NCI-H526 treated with DMSO at 0.1 percent for 48 hours (cell line): ENCODE data around the gene ADIPOR2.
A peak's percentile ranks its signal among the peaks of the same experiment; 100 is the strongest.

ENCODE experiments used
- DNase-seq: peaks from one replicate; lab custom pipeline; 2025; lab: John Stamatoyannopoulos, UW

ADIPOR2 gene

GRCh38 chr12:1776170-1776921 is 85.5 kb downstream of the ADIPOR2 start:
- DNase-seq: no peak

DNA sequence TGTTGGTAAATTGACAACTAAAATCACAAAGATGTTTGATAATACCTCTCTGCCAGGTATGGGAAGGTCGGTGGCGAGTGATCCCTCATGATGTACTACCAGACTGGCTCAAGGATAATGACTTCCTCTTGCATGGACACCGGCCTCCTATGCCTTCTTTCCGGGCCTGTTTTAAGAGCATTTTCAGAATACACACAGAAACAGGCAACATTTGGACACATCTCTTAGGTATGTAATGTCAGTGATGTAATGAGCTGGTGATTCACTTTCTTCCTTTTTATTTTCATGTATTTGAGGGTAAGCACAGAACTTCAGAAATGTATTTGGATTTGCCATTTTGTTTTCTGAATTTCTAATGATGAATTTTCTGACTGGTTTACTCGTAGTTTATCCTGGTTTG is 86.9 kb downstream of the ADIPOR2 start:
- DNase-seq: no peak

DNA sequence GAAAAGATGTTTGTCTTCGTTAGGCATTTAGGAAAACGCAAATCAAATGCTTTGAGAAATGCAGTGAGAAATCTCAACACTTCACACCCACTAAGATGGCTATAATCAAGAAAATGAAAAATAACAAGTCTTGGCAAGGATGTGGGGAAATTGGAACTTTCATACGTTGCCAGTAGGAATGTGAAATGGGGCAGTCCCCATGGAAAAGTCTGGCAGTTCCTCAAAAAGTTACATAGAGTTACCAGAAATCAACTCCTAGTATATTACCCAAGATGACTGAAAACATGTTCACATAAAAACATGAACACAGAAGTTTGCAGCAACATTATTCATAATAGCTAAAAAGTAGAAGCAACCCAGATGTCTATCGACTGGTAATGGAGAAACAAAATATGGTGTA is 88.0 kb downstream of the ADIPOR2 start:
- DNase-seq: no peak

GRCh38 chr12:1779783-1780182 is 88.9 kb downstream of the ADIPOR2 start:
- DNase-seq: no peak

GRCh38 chr12:1781772-1782171 is 90.9 kb downstream of the ADIPOR2 start:
- no peak for DNase-seq

- no peak for DNase-seq
Observed at GRCh38 chr12:1782215-1782614, 91.3 kb downstream of the ADIPOR2 start.

GRCh38 chr12:1787714-1788113 is 96.8 kb downstream of the ADIPOR2 start:
- DNase-seq: no peak

GRCh38 chr12:1790444-1790843 is 99.6 kb downstream of the ADIPOR2 start:
- no peak for DNase-seq

DNA sequence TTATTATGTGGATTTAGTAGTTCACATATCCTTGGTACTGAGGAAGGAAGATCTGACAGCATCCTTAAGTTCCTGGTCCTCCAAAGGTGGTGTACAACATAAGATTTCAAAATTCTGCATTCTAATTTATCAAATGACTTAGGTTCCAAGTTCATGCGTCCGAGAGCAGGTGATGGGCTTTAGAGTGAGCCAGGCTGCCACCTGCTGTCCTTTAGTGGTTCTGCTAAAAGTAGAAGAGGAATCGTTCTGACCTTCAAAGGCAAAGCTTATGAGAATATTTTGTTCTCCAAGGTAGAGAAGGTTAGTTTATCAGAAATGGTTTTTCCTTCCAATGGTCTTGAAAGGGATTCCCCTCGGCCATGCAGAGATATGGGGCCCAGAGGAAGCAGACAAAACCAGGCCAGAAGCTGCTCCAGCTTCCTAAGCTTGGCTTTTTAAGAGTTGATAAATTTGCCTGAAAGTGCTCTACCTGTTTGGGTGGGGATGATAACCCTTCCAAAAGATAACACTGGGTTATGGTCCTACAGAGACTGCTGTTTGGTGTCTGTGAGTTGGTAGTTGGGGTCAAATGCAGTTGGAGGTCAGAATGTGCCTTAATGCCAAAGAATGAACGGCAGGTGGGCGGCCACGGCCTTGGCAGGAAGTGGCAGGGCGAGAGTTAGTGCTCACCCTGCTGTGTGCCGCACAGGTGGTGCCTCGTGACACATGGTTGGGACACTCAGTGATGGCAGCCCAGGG is 100.4 kb downstream of the ADIPOR2 start:
- DNase-seq: peak; percentile 9

GRCh38 chr12:1792406-1792805 is 101.5 kb downstream of the ADIPOR2 start:
- no peak for DNase-seq

- no peak for DNase-seq
Observed at GRCh38 chr12:1793426-1794210, 102.7 kb downstream of the ADIPOR2 start.

GRCh38 chr12:1794440-1795090 is 103.7 kb downstream of the ADIPOR2 start:
- DNase-seq: no peak

DNA sequence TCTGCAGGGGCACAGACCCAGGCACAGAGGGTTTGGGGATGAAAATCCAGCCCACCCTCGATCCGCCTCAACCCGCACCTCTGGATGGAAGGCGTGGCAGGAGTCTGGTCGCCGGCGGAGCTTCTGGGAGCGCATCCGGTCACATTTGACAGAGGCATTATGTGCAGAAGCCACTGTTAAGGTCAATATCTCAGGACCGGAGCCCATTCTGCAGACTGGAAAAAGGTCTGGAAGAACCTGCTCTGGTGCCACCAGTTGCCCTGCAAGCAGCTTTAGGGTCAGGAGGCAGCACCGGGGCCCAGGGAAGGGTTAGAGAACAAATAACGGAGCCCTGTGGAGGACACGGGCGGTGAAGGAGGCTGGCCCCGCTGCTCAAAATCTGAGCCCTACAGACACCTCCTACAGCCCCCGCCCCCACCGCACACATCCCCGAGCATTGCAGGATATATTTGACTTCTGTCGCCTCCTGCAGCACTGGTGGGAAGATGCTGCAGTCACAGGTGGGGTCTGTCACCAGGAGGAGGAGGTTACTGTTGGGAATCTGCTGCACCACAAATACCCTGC is 104.4 kb downstream of the ADIPOR2 start:
- no peak for DNase-seq

DNA sequence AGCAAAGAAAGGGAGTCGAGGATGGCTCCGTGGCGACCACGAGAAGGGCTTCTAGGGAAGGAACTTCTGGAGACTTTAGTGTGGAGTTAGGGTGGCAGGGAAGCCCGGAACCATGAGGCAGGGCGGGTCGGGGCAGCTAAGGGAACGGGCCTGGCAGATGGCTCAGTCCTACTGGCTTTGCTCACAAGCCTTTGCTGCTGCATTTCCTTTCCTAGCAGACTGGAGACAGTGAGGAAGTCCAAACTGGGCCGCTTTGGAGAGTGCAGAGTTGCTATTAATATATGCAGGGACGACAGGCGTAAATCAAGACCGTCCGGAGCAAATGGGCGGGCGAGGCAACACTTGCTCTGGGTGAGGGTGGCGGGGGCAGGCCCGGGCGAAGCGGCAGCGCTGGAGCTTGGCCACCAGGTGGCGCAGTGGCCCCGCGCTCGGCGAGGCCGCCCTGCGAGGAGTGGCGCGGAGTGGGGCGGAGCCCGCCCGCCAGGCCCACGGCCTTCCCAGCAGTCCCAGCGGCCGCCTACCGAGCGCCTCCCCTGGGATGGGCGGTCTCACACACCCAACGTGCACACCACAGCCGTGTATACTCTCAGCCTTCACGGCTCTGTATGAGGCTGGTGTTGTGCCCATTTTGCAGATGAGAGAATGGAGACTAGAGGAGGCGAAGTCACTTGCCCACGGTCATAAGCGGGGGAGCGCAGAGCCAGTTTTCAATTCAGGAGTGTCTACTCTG is 105.1 kb downstream of the ADIPOR2 start:
- DNase-seq: peak; percentile 70

DNA sequence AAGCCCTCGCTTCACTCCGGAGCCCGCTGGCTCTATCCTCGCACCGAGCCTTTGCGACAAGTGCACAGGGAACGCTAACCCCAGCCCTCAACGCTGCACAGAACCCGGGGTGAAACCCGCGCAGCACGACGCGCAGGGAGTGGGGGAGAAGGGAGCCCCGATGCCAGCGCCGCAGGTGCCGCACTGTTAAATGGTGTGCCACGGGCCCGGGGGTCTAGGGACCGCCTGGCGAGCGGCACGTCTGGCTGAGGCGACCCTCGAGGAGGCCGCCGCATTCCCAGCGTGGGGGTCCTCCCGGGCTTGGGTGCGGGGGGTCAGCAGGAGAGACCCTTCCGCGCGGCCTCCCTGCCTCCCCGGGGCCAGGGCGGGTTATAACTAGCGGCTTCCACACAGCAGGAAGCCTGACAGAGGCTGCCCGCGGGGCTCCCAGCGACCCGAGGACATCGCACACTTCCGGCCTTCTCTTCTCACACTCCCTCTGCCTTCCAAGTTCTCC is 105.7 kb downstream of the ADIPOR2 start:
- no peak for DNase-seq

DNA sequence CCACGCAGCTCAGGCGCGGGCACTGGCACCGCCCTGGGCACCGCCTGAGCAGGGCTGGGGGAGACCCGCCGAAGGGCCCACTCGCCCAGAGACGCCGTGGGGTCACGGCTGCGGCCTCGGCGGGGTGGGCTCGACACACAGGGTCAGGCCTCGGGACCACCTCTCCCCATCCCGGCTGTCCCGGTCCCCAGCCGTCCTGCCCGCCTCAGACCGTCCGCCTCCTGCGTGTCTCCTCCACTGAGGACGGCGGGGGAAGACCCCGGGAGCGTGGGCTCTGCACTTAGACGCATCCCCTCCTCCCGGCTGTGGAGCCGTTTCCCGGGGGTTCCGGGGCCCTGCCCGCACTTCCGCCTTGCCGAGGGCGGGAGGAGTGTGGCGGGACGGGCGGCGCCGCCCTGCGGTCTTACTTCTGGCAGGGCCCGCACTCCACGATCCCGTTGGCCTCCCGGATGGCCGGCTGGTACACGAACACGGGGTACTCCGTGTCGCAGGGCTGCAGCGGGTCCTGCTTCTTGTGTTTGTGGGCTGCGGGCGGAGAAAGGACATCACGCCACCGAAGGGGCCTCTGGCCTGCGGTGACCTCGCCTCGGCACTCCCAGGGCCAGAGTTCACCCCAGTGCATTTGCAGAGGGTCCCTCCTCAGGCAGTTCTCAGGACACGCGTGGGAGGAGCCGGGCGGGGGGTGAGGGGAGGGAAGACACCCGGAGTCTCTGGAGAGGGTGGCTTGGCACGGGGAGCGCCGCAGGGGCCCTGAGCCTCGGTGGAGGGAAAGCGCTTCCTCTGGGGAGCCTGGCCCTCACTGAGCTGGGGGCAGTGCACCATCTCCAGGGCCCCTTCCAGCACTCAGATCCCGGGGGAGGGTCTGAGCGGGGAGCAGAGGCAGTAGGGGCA is 106.4 kb downstream of the ADIPOR2 start:
- DNase-seq: no peak

GRCh38 chr12:1797991-1798640 is 107.2 kb downstream of the ADIPOR2 start:
- DNase-seq: no peak

DNA sequence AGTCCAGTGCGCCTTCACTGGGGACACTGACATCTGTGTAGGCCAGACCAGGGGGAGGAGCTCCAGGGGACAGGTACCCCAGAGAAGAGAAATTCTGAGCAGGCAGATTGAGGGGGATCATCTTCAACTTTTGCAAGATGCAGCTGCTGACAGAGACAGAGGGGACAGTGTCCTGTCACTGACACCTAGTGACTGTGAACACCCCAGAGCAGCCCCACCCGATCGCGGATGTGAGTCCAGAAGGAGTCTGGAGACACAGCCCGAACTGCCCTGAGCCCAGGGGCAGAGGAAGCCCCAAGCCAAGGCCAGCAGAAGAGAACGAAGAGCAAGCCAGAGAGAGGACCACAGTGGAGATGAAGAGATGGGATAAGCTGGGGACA is 107.8 kb downstream of the ADIPOR2 start:
- no peak for DNase-seq

- no peak for DNase-seq
Observed at GRCh38 chr12:1799051-1799881, 108.4 kb downstream of the ADIPOR2 start.
